Suprapubic skin (tissue), 4 donors: ENCODE results near the gene ZBTB47. TPM values are rescaled to one million over a fixed set of nuclear protein-coding genes. Genes with fewer than 3 reads are reported as not detected.

Source experiments
- DNase-seq, 2 donors: peaks; one replicate each; pipeline ENCODE4 v3.0.0-alpha.2; 2019; ENCODE audit warnings: low spot score in 2 of 2
- H3K27ac ChIP-seq: fragments of 200-600 bp; sonication (generic); one replicate; pipeline ENCODE4 v1.5.1; 2019
- H3K27me3 ChIP-seq: fragments of 200-600 bp; sonication (generic); one replicate; pipeline ENCODE4 v1.5.1; 2019
- H3K36me3 ChIP-seq: fragments of 200-600 bp; sonication (generic); one replicate; pipeline ENCODE4 v1.5.1; 2019
- H3K4me1 ChIP-seq: fragments of 200-600 bp; sonication (generic); one replicate; pipeline ENCODE4 v1.5.1; 2019
- H3K4me3 ChIP-seq: fragments of 200-600 bp; sonication (generic); one replicate; pipeline ENCODE4 v1.5.1; 2019; ENCODE audit warnings: mild to moderate bottlenecking
- H3K9me3 ChIP-seq: fragments of 200-600 bp; sonication (generic); one replicate; pipeline ENCODE4 v1.5.1; 2019
- CTCF ChIP-seq, 2 donors: fragments of 200-600 bp in 1 of 2; fragments of 450-650 bp in 1 of 2; sonication (generic) in 1 of 2; IDR thresholded peaks; one replicate each; pipeline ENCODE4 v1.5.1; 2016 to 2019; ENCODE audit warnings: antibody characterized with exemption in 2 of 2, mild to moderate bottlenecking in 1 of 2, moderate library complexity in 1 of 2
- EP300 ChIP-seq: sonication (generic); formaldehyde crosslinking; IDR thresholded peaks from one replicate; pipeline ENCODE4 v1.6.1; 2017; ENCODE audit warnings: antibody characterized with exemption
- POLR2A ChIP-seq, 2 donors: fragments of 450-650 bp; IDR thresholded peaks; one replicate each; pipeline ENCODE4 v1.6.1; 2017; ENCODE audit warnings: antibody characterized with exemption in 2 of 2, mild to moderate bottlenecking in 2 of 2, moderate library complexity in 2 of 2
- POLR2AphosphoS5 ChIP-seq, 3 donors: sonication (generic); formaldehyde crosslinking; IDR thresholded peaks; one replicate each; pipeline ENCODE4 v1.6.1; 2017; ENCODE audit warnings: antibody characterized with exemption in 3 of 3
- WGBS: methylation state at CpG from one replicate; pipeline ENCODE4 v1.1.5; 2018; 5-methylcytosine and 5-hydroxymethylcytosine counted together
- total RNA-seq, 4 donors: library from RNA; depleted of rRNA; stranded (reverse); fragments of >200 nt; gene quantifications; one replicate each; pipeline ENCODE4 v1.1.0, GENCODE V29; 2016

Gene ZBTB47
- total RNA-seq, 4 donors from 2014 or later: 17.9 to 36.1 (median 20.7) TPM

- H3K4me1 ChIP-seq: peaks cover 26% of the 10 kb centered on the region
- 87% methylated on average over 7 of the region's 7 CpGs for WGBS
- TF ChIP-seq POLR2A (IDR thresholded peaks at IDR 0.05) (no peak), POLR2AphosphoS5 (IDR thresholded peaks at IDR 0.05) (no peak), EP300 (no peak), CTCF (IDR thresholded peaks at IDR 0.05) (no peak)
- no peaks in the 10 kb centered on the region for H3K36me3 ChIP-seq
- no peak overlapping the region for H3K4me3 ChIP-seq
- H3K9me3 ChIP-seq: no peaks in the 10 kb centered on the region
- peaks cover 8% of the 10 kb centered on the region for H3K27me3 ChIP-seq
- H3K27ac ChIP-seq: peak overlapping the region; percentile 52
- peak in 1 of 2 donors; percentile 27 for DNase-seq
These were observed 31.3 kb downstream of the ZBTB47 start for GRCh38 chr3:42684632-42685362.

DNA sequence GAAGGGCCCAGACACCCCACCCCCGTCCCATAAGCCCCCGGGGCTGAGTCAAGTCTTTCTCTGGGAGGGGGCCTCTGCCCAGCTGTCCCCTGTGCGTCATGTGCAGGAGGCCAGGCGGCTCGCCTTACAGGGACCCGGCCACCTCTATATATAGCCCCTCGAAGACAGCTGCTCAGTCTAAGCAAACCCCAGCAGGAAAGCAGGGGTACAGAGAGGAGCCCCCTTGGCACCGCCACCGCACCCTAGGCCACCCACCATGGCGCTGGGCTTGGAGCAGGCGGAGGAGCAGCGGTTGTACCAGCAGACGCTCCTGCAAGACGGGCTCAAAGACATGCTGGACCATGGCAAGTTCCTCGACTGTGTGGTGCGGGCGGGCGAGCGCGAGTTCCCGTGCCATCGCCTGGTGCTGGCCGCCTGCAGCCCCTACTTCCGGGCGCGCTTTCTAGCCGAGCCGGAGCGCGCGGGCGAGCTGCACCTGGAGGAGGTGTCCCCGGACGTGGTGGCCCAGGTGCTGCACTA lies 31.9 kb downstream of the ZBTB47 start, which contains the start of gene KLHL40:
KLHL40 (plus strand) TSS at position 175 of the 519 bp plus-strand sequence; CDS start at position 257, 82 bp downstream.
- Histone ChIP-seq H3K9me3 (no peaks in the 10 kb centered on the region), H3K27me3 (peaks cover 8% of the 10 kb centered on the region), H3K27ac (peak within 1 kb of the TSS; percentile 52), H3K4me1 (peaks cover 26% of the 10 kb centered on the region), H3K36me3 (no peaks in the 10 kb centered on the region), H3K4me3 (peak within 1 kb of the TSS; percentile 28)
- DNase-seq: peak in 1 of 2 donors; percentile 62
- 66% methylated on average over 23 of the region's 34 CpGs for WGBS
- no peak for TF ChIP-seq POLR2A (IDR thresholded peaks at IDR 0.05)
- TF ChIP-seq EP300: no peak
- TF ChIP-seq CTCF (IDR thresholded peaks at IDR 0.05): no peak
- TF ChIP-seq POLR2AphosphoS5 (IDR thresholded peaks at IDR 0.05): no peak

- no peaks in the 10 kb centered on the region for H3K36me3 ChIP-seq
- DNase-seq: peak in 1 of 2 donors; percentile 51
- H3K27me3 ChIP-seq: peaks cover 8% of the 10 kb centered on the region
- H3K4me1 ChIP-seq: peaks cover 26% of the 10 kb centered on the region
- H3K4me3 ChIP-seq: peak overlapping the region; percentile 28
- WGBS: 55% methylated on average over 45 of the region's 80 CpGs
- H3K9me3 ChIP-seq: no peaks in the 10 kb centered on the region
- no peak overlapping the region for H3K27ac ChIP-seq
- TF ChIP-seq POLR2AphosphoS5 (IDR thresholded peaks at IDR 0.05) (no peak), EP300 (no peak), CTCF (IDR thresholded peaks at IDR 0.05) (no peak), POLR2A (IDR thresholded peaks at IDR 0.05) (no peak)
These were observed 32.7 kb downstream of the ZBTB47 start for GRCh38 chr3:42685891-42686820.

DNA sequence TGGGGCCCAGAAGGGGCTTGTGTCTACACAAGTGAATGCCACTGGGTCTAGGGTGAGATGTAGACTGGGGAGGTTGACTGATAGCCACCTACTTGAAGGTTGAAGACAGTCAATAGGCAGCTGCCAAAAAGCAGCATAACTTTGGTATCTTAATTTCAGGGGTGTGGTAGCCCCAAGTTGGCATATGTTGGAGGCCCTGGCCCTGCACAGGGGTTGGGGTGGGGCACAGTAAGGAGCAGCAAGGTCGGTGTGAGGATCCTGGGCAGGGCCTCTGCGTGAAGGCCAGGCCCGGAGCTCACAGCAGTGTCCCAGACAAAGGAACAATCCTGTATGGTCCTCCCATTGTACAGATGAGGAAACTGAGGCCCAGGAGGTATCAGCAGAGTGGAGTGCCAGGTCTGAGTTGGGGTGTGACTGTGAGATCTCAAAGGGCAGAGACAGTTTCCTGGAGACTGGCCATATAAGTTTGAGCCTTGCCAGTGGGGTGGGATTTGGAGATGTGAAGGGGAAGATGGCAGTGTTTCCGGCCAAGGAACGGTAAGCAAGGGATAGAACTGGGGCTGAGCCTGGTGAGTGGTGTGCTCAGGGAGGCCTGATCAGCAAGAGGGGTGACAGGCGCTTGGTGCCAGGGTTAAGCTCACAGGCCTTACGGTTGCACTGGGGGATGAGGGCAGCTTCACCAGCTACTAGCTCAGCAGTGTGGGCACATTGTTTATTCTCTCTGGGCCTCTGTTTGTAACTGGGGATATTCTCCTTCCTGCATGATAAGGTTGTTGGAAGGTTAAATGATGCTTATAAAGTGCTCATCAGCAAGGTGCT lies 33.5 kb downstream of the ZBTB47 start:
- H3K36me3 ChIP-seq: no peaks in the 10 kb centered on the region
- no peaks in the 10 kb centered on the region for H3K9me3 ChIP-seq
- H3K27ac ChIP-seq: no peak overlapping the region
- H3K4me3 ChIP-seq: no peak overlapping the region
- peaks cover 8% of the 10 kb centered on the region for H3K27me3 ChIP-seq
- WGBS: 77% methylated on average over 7 of the region's 7 CpGs
- TF ChIP-seq POLR2AphosphoS5 (IDR thresholded peaks at IDR 0.05): no peak
- TF ChIP-seq CTCF (IDR thresholded peaks at IDR 0.05): no peak
- no peak for TF ChIP-seq POLR2A (IDR thresholded peaks at IDR 0.05)
- TF ChIP-seq EP300: no peak
- H3K4me1 ChIP-seq: peaks cover 26% of the 10 kb centered on the region
- DNase-seq: peak in 1 of 2 donors; percentile 43
